ENCODE measurements around the gene GSTA2. TPM values are rescaled to one million over a fixed set of nuclear protein-coding genes. Genes with fewer than 3 reads are reported as not detected.

Gene GSTA2
- total and polyA plus RNA-seq, 2 of the 13 experiments (the other 11 are each of a cell fraction or from before 2014, with no cell fraction given): 0.75 to 13.7 TPM

DNA sequence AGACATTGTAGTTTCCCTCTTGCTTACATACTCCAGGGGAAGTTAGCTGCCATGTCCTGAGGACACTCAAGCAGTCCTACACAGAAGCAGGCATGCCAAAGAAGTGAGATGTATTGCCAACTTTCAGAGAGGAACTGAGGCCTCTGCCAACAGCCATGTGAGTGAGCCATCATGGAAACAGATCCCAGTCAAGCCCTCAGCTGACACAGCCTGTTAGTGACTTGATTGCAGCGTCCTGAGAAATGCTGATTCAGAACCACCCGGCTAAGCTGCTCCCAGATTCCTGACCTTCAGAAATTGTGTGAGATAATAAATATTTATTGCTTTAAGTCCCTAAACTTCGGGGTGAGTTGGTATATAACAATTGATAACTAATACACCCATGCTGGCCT is 38.1 kb downstream of the GSTA2 start (continued):
- TF ChIP-seq, protein P1, sequence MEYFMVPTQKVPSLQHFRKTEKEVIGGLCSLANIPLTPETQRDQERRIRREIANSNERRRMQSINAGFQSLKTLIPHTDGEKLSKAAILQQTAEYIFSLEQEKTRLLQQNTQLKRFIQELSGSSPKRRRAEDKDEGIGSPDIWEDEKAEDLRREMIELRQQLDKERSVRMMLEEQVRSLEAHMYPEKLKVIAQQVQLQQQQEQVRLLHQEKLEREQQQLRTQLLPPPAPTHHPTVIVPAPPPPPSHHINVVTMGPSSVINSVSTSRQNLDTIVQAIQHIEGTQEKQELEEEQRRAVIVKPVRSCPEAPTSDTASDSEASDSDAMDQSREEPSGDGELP (IDR thresholded peaks at IDR 0.05; ENCODE audit: borderline replicate concordance, low read depth): peak; percentile 10; the same call in 1 of the 2 replicates
- TF ChIP-seq KLF16 (CRISPR knock-in tag; IDR thresholded peaks at IDR 0.05): no peak
- TF ChIP-seq MAFK (conservative IDR thresholded peaks at IDR 0.05 in 1 of 2, IDR thresholded peaks at IDR 0.05 in 1 of 2; ENCODE audit: low read length in 2 of 2): peak; percentile 79 to 82
- no peak for TF ChIP-seq TOE1 (CRISPR knock-in tag; IDR thresholded peaks at IDR 0.05)
- TF ChIP-seq NBN (conservative IDR thresholded peaks at IDR 0.05): no peak
- 0 out of 2 replicates have a peak, but pooled peaks have one; percentile 29 for TF ChIP-seq MYNN (CRISPR knock-in tag; IDR thresholded peaks at IDR 0.05; ENCODE audit: low read depth)
- TF ChIP-seq SAFB2 (CRISPR knock-in tag; IDR thresholded peaks at IDR 0.05; ENCODE audit: borderline replicate concordance, low read depth): 0 out of 2 replicates have a peak, but pooled peaks have one; percentile 38
- no peak for TF ChIP-seq RELA (CRISPR knock-in tag; IDR thresholded peaks at IDR 0.05)
- TF ChIP-seq ZFP41 (CRISPR knock-in tag; IDR thresholded peaks at IDR 0.05; ENCODE audit: borderline replicate concordance): no peak
- no peak for TF ChIP-seq CAMTA2 (CRISPR knock-in tag; IDR thresholded peaks at IDR 0.05; ENCODE audit: borderline replicate concordance)
- peak; percentile 14; the same call in 1 of the 2 replicates for TF ChIP-seq SNAPC2 (CRISPR knock-in tag; IDR thresholded peaks at IDR 0.05)
- TF ChIP-seq PAX8 (CRISPR knock-in tag; IDR thresholded peaks at IDR 0.05; ENCODE audit: borderline replicate concordance): 0 out of 2 replicates have a peak, but pooled peaks have one; percentile 37
- TF ChIP-seq REL (CRISPR knock-in tag; conservative IDR thresholded peaks at IDR 0.05): no peak
- TF ChIP-seq ZNF549 (CRISPR knock-in tag; IDR thresholded peaks at IDR 0.05): no peak
- TF ChIP-seq, protein P2, sequence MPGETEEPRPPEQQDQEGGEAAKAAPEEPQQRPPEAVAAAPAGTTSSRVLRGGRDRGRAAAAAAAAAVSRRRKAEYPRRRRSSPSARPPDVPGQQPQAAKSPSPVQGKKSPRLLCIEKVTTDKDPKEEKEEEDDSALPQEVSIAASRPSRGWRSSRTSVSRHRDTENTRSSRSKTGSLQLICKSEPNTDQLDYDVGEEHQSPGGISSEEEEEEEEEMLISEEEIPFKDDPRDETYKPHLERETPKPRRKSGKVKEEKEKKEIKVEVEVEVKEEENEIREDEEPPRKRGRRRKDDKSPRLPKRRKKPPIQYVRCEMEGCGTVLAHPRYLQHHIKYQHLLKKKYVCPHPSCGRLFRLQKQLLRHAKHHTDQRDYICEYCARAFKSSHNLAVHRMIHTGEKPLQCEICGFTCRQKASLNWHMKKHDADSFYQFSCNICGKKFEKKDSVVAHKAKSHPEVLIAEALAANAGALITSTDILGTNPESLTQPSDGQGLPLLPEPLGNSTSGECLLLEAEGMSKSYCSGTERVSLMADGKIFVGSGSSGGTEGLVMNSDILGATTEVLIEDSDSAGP (CRISPR knock-in tag; IDR thresholded peaks at IDR 0.05; ENCODE audit: borderline replicate concordance): 0 out of 2 replicates have a peak, but pooled peaks have one; percentile 6
- TF ChIP-seq, protein P3, sequence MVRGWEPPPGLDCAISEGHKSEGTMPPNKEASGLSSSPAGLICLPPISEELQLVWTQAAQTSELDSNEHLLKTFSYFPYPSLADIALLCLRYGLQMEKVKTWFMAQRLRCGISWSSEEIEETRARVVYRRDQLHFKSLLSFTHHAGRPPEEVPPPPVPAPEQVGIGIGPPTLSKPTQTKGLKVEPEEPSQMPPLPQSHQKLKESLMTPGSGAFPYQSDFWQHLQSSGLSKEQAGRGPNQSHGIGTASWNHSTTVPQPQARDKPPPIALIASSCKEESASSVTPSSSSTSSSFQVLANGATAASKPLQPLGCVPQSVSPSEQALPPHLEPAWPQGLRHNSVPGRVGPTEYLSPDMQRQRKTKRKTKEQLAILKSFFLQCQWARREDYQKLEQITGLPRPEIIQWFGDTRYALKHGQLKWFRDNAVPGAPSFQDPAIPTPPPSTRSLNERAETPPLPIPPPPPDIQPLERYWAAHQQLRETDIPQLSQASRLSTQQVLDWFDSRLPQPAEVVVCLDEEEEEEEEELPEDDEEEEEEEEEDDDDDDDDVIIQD (CRISPR knock-in tag; IDR thresholded peaks at IDR 0.05; ENCODE audit: low read depth): no peak
- peak; percentile 8 for TF ChIP-seq XRCC5 (optimal IDR thresholded peaks at IDR 0.05; ENCODE audit: low read length)
- TF ChIP-seq, protein P4, sequence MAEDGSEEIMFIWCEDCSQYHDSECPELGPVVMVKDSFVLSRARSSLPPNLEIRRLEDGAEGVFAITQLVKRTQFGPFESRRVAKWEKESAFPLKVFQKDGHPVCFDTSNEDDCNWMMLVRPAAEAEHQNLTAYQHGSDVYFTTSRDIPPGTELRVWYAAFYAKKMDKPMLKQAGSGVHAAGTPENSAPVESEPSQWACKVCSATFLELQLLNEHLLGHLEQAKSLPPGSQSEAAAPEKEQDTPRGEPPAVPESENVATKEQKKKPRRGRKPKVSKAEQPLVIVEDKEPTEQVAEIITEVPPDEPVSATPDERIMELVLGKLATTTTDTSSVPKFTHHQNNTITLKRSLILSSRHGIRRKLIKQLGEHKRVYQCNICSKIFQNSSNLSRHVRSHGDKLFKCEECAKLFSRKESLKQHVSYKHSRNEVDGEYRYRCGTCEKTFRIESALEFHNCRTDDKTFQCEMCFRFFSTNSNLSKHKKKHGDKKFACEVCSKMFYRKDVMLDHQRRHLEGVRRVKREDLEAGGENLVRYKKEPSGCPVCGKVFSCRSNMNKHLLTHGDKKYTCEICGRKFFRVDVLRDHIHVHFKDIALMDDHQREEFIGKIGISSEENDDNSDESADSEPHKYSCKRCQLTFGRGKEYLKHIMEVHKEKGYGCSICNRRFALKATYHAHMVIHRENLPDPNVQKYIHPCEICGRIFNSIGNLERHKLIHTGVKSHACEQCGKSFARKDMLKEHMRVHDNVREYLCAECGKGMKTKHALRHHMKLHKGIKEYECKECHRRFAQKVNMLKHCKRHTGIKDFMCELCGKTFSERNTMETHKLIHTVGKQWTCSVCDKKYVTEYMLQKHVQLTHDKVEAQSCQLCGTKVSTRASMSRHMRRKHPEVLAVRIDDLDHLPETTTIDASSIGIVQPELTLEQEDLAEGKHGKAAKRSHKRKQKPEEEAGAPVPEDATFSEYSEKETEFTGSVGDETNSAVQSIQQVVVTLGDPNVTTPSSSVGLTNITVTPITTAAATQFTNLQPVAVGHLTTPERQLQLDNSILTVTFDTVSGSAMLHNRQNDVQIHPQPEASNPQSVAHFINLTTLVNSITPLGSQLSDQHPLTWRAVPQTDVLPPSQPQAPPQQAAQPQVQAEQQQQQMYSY (CRISPR knock-in tag; IDR thresholded peaks at IDR 0.05): no peak
- no peak for TF ChIP-seq ZNF75D (CRISPR knock-in tag; IDR thresholded peaks at IDR 0.05; ENCODE audit: borderline replicate concordance)
- TF ChIP-seq RFX1 (IDR thresholded peaks at IDR 0.05): no peak
- no peak for TF ChIP-seq ZBTB21 (CRISPR knock-in tag; IDR thresholded peaks at IDR 0.05)
- no peak for TF ChIP-seq ZNF670 (CRISPR knock-in tag; IDR thresholded peaks at IDR 0.05; ENCODE audit: borderline replicate concordance)
- TF ChIP-seq HDAC6 (IDR thresholded peaks at IDR 0.05; ENCODE audit: low read depth, low read length): no peak
- TF ChIP-seq JUND (CRISPR knock-in tag; IDR thresholded peaks at IDR 0.05): no peak
- peak; percentile 80 for TF ChIP-seq MAFF (IDR thresholded peaks at IDR 0.05; ENCODE audit: low read depth, low read length)
